ENCODE results near the gene LRRC57. TPM values are rescaled to one million over a fixed set of nuclear protein-coding genes. Genes with fewer than 3 reads are reported as not detected.

The LRRC57 gene
- total RNA-seq, 1 experiment from 2014 or later = 18.7 TPM

- H3K14ac ChIP-seq (ENCODE audit: insufficient read depth, low read length) = no peak overlapping the region
- no peak overlapping the region for H2BK120ac ChIP-seq (ENCODE audit: low read depth, low read length, poor library complexity, severe bottlenecking)
- no peak overlapping the region for H2BK20ac ChIP-seq (ENCODE audit: low read depth, low read length, poor library complexity, severe bottlenecking)
- H3K23ac ChIP-seq (ENCODE audit: insufficient read length, low read depth, low read length) = no peak overlapping the region
- no peak overlapping the region for H3K9ac ChIP-seq (ENCODE audit: extremely low read depth, insufficient read length, low read length)
- H3K27ac Mint-ChIP-seq = no peak overlapping the region
- H3K79me2 ChIP-seq (ENCODE audit: insufficient read depth, low read length) = peaks cover 6% of the 10 kb centered on the region; the same call in 1 of the 2 replicates
- no peak overlapping the region for H4K8ac ChIP-seq (replicated peaks; ENCODE audit: insufficient read length, low read depth, low read length)
- no peak for DNase-seq
- WGBS (ENCODE audit: extremely low coverage, insufficient read length, low lambda C conversion rate) = no CpG with 5 or more reads among the region's 1 CpG
- H3K9me3 Mint-ChIP-seq = no peaks in the 10 kb centered on the region; a peak in 1 of 5 replicates
- peaks cover 16% of the 10 kb centered on the region for H3K79me1 ChIP-seq (ENCODE audit: insufficient read depth, low read depth, low read length, poor library complexity, severe bottlenecking)
- peaks cover 16 to 31% of the 10 kb centered on the region in 2 experiments for H3K4me1 Mint-ChIP-seq
- no peak for TF ChIP-seq CTCF (conservative IDR thresholded peaks at IDR 0.05)
- no peak overlapping the region for H2BK15ac ChIP-seq (ENCODE audit: low read depth, low read length)
- no peak overlapping the region for H2BK12ac ChIP-seq (ENCODE audit: insufficient read length, low read depth, low read length)
- no peak overlapping the region for H2BK5ac ChIP-seq (ENCODE audit: insufficient read length, low read length)
- H3K4me3 Mint-ChIP-seq = no peak overlapping the region
- H4K91ac ChIP-seq (ENCODE audit: insufficient read length, low read depth, low read length) = no peak overlapping the region
- H3K56ac ChIP-seq (ENCODE audit: insufficient read length, low read depth, low read length) = no peak overlapping the region
- H2AK5ac ChIP-seq (ENCODE audit: insufficient read length, low read length) = peak overlapping the region; percentile 24
- H3K4me2 ChIP-seq (ENCODE audit: insufficient read depth, insufficient read length, low read length) = no peak overlapping the region
- H4K5ac ChIP-seq (ENCODE audit: insufficient read length, low read depth, low read length) = no peak overlapping the region
- no peaks in the 10 kb centered on the region for H3K27me3 Mint-ChIP-seq (ENCODE audit: low read depth)
- no peak overlapping the region for H3K27ac ChIP-seq (ENCODE audit: insufficient read length, low read depth, low read length)
- H3K18ac ChIP-seq (ENCODE audit: insufficient read length, low read depth, low read length) = no peak overlapping the region
- H3K36me3 Mint-ChIP-seq (ENCODE audit: insufficient read depth in 1 of 3, low read depth in 3 of 3) = peaks cover 0 to 3% (median under 1%) of the 10 kb centered on the region in 3 experiments; a peak in 2 of 7 replicates
- H4K20me1 ChIP-seq (ENCODE audit: control insufficient read depth, insufficient read depth, insufficient read length) = no peaks in the 10 kb centered on the region
- no peaks in the 10 kb centered on the region for H3K9me3 ChIP-seq (ENCODE audit: control insufficient read depth, low read depth, low read length)
- H3T11ph ChIP-seq (ENCODE audit: low read length) = no peak overlapping the region
- H3K4ac ChIP-seq (ENCODE audit: low read depth, low read length) = no peak overlapping the region
- H3K4me1 ChIP-seq (ENCODE audit: insufficient read depth, low read length) = 0 out of 2 replicates have a peak, but pooled peaks cover 3% of the 10 kb centered on the region
- H3K27me3 ChIP-seq (ENCODE audit: insufficient read depth, low read length) = no peaks in the 10 kb centered on the region
- peaks cover 15% of the 10 kb centered on the region for H3K23me2 ChIP-seq (ENCODE audit: insufficient read length, low read depth, low read length, poor library complexity, severe bottlenecking)
- H2AFZ ChIP-seq (ENCODE audit: low read length) = no peak overlapping the region
Measured at GRCh38 chr15:42493679-42494078, 54.9 kb downstream of the LRRC57 start.

All from H9 (cell line).